ENCODE measurements around the gene PKNOX2. TPM values are rescaled to one million over a fixed set of nuclear protein-coding genes. Genes with fewer than 3 reads are reported as not detected.
A peak's percentile ranks its signal among the peaks of the same experiment; 100 is the strongest.

The PKNOX2 gene
- total and polyA plus RNA-seq, 2 of the 8 experiments (the other 6 are each of a cell fraction or from before 2014, with no cell fraction given): 2.0 TPM

DNA sequence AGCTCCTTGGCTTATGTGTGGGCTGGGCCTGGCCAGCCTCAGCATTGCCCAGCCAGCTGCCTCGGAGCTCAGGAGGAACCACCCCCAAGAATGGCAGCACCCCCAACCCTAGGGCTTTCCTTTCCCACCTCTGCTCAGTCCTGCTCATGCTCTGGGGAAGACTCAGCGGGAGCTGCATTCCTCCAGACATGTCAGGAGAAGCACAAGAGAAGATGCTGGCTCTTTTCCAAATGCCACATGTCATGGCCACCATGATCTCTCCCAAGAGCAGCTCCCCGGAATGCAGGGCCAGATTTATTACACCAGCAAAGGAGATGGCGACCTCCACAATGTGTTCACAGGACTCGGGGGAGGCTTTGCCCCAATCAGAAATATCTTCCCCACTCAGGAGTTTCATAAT, 143.7 kb downstream of the PKNOX2 start:
- Histone ChIP-seq H2BK12ac (ENCODE audit: low read depth, low read length) (peak overlapping the region; percentile 6; the same call in 1 of the 2 replicates), H3K4me2 (ENCODE audit: insufficient read depth in 1 of 2, low read depth in 2 of 2, low read length in 2 of 2) (no peak overlapping the region), H2BK20ac (ENCODE audit: low read length) (no peak overlapping the region), H4K5ac (ENCODE audit: insufficient read length, low read depth, low read length) (no peak overlapping the region), H4K20me1 (replicated peaks in 1 of 2; ENCODE audit: control insufficient read depth in 1 of 2, insufficient read depth in 2 of 2, low read length in 2 of 2) (no peaks in the 10 kb centered on the region), H3K14ac (ENCODE audit: insufficient read length) (no peak overlapping the region), H3K9ac (replicated peaks in 1 of 4; ENCODE audit: extremely low read depth in 1 of 4, low read depth in 3 of 4, low read length in 3 of 4) (no peak overlapping the region), H3K27me3 (replicated peaks in 1 of 4; ENCODE audit: control insufficient read depth in 3 of 4, extremely low read depth in 1 of 4, insufficient read depth in 3 of 4, low read length in 3 of 4) (no peaks in the 10 kb centered on the region), H3K79me1 (ENCODE audit: low read depth, low read length) (no peaks in the 10 kb centered on the region), H3K27ac (ENCODE audit: low read depth, low read length) (no peak overlapping the region), H3K79me2 (ENCODE audit: control insufficient read depth in 1 of 2, insufficient read depth in 2 of 2, low read length in 2 of 2) (no peaks in the 10 kb centered on the region), H3K23ac (ENCODE audit: insufficient read length) (no peak overlapping the region), H3K36me3 (ENCODE audit: control insufficient read depth in 2 of 4, insufficient read depth in 4 of 4, low read length in 3 of 4) (no peaks in the 10 kb centered on the region), H4K8ac (ENCODE audit: extremely low read depth, insufficient read depth, low read length) (no peak overlapping the region), H2BK120ac (replicated peaks; ENCODE audit: low read depth, low read length) (no peak overlapping the region), H3K4me3 (ENCODE audit: extremely low read depth in 1 of 4, insufficient read depth in 2 of 4, low read depth in 3 of 4, low read length in 4 of 4) (no peak overlapping the region), H3K23me2 (ENCODE audit: low read depth, low read length) (no peaks in the 10 kb centered on the region), H2BK5ac (ENCODE audit: low read depth, low read length) (no peak overlapping the region), H4K91ac (replicated peaks; ENCODE audit: insufficient read length, low read length) (no peak overlapping the region), H3K4ac (replicated peaks; ENCODE audit: insufficient read length, low read depth, low read length) (no peak overlapping the region), H3K56ac (replicated peaks; ENCODE audit: insufficient read length, low read depth, low read length) (no peak overlapping the region), H3K18ac (ENCODE audit: extremely low read depth, low read length) (no peak overlapping the region), H2BK15ac (ENCODE audit: low read length) (no peak overlapping the region), H3K4me1 (replicated peaks in 1 of 4; ENCODE audit: control insufficient read depth in 3 of 4, insufficient read depth in 4 of 4, low read length in 3 of 4) (peaks cover 0 to 4% (median under 1%) of the 10 kb centered on the region in 4 experiments; a peak in 2 of 7 replicates), H2AFZ (ENCODE audit: low read length) (no peak overlapping the region), H2AK5ac (ENCODE audit: low read depth, low read length) (no peak overlapping the region; the same call in 1 of the 2 replicates), H3K9me3 (ENCODE audit: insufficient read depth in 2 of 2, low read depth in 1 of 2, low read length in 1 of 2) (no peaks in the 10 kb centered on the region)
- TF ChIP-seq BRCA1 (IDR thresholded peaks at IDR 0.05; ENCODE audit: low read depth, low read length) (no peak), RBBP5 (IDR thresholded peaks at IDR 0.05; ENCODE audit: borderline replicate concordance, low read depth, low read length) (no peak), JUN (IDR thresholded peaks at IDR 0.05; ENCODE audit: low read depth, low read length) (no peak), RFX5 (IDR thresholded peaks at IDR 0.05; ENCODE audit: borderline replicate concordance, low read depth, low read length) (no peak), GABPA (IDR thresholded peaks at IDR 0.05; ENCODE audit: borderline replicate concordance, insufficient read depth, low read length) (no peak), CREB1 (IDR thresholded peaks at IDR 0.05) (no peak), JUND (IDR thresholded peaks at IDR 0.05; ENCODE audit: low read length) (no peak), TEAD4 (IDR thresholded peaks at IDR 0.05; ENCODE audit: low read depth, low read length) (no peak), TAF1 (IDR thresholded peaks at IDR 0.05; ENCODE audit: low read depth, low read length) (no peak)
- TF ChIP-seq, protein P1, sequence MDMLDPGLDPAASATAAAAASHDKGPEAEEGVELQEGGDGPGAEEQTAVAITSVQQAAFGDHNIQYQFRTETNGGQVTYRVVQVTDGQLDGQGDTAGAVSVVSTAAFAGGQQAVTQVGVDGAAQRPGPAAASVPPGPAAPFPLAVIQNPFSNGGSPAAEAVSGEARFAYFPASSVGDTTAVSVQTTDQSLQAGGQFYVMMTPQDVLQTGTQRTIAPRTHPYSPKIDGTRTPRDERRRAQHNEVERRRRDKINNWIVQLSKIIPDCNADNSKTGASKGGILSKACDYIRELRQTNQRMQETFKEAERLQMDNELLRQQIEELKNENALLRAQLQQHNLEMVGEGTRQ (IDR thresholded peaks at IDR 0.05; ENCODE audit: low read length): no peak
- no peak for DNase-seq (ENCODE audit: low read depth in 1 of 2, low spot score in 2 of 2)
- no peak for FAIRE-seq
- POLR2A ChIA-PET (ENCODE audit: partially characterized antibody): no interaction called here
- CTCF ChIA-PET (ENCODE audit: partially characterized antibody): interaction anchor here (0.6 to 6.5 kb wide), 8 partner anchors 15 to 96 kb away, joined by 3 to 44 read pairs (median 3); no protein-coding TSS in a partner anchor
- WGBS, 2 experiments (ENCODE audit: extremely low coverage in 1 of 2, insufficient coverage in 1 of 2, insufficient read length in 1 of 2, insufficient replicate concordance in 2 of 2, low coverage in 1 of 2, low lambda C conversion rate in 2 of 2, missing lambda C conversion rate in 1 of 2): 92% methylated on average over 4 of the region's 5 CpGs; no CpG with 5 or more reads in 1 of the 2 experiments

All from H1 (cell line).